Neuron (in vitro differentiated cells): ENCODE measurements around the gene DENND5B.

Experiments used
- H2AFZ ChIP-seq: one replicate; pipeline ENCODE4 v1.6.1; 2013; ENCODE audit warnings: low read depth, mild to moderate bottlenecking, inconsistent platforms, low read length, moderate library complexity
- H3K27me3 ChIP-seq: one replicate; pipeline ENCODE4 v1.6.1; 2013; ENCODE audit warnings: low read length; ENCODE audit not compliant: insufficient read depth
- H3K36me3 ChIP-seq: one replicate; pipeline ENCODE4 v1.6.1; 2013; ENCODE audit warnings: low read length; ENCODE audit not compliant: insufficient read depth
- H3K4me1 ChIP-seq: one replicate; pipeline ENCODE4 v1.6.1; 2013; ENCODE audit warnings: low read length; ENCODE audit not compliant: insufficient read depth
- H3K4me3 ChIP-seq: 2 replicates; pipeline ENCODE4 v1.5.1; 2013; ENCODE audit warnings: mild to moderate bottlenecking, low read length, moderate library complexity
- H3K9me3 ChIP-seq: one replicate; pipeline ENCODE4 v1.6.1; 2013; ENCODE audit warnings: low read length

The DENND5B gene

GRCh38 chr12:31590642-31591379, at the start of gene DENND5B:
TSS of gene DENND5B (minus strand) at chr12:31591136. CDS start at chr12:31590832, 304 bp downstream.
- Histone ChIP-seq H2AFZ (peak within 1 kb of the TSS; percentile 75), H3K9me3 (no peaks in the 10 kb centered on the region), H3K36me3 (no peaks in the 10 kb centered on the region), H3K4me1 (peaks cover 16% of the 10 kb centered on the region), H3K27me3 (no peaks in the 10 kb centered on the region), H3K4me3 (peak within 1 kb of the TSS; percentile 92)

GRCh38 chr12:31634620-31635019, 43.7 kb upstream of the DENND5B start:
- Histone ChIP-seq H3K9me3 (no peaks in the 10 kb centered on the region), H3K36me3 (no peaks in the 10 kb centered on the region), H3K27me3 (no peaks in the 10 kb centered on the region), H3K4me3 (no peak overlapping the region), H3K4me1 (peaks cover 22% of the 10 kb centered on the region), H2AFZ (no peak overlapping the region)

DNA sequence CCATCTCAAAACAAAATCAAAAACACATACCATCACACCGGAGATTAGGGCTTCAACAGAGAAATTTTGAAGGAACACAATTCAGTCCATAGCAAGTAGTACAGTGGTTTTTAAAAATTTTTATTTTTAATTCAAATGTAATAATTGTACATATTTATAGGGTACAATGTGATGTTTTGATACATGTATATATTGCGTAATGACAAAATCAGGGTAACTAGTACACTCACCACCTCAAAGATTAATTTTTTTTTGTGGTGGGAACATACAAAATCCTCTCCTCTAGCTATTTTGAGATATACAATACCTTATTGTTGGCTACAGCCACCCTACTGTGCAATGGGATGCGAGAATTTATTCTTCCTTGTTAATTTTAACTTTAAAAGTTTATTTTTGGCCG, 42.5 kb upstream of the DENND5B start:
- H2AFZ ChIP-seq, result no peak overlapping the region
- H3K36me3 ChIP-seq, result no peaks in the 10 kb centered on the region
- no peaks in the 10 kb centered on the region for H3K27me3 ChIP-seq
- H3K4me1 ChIP-seq, result peaks cover 28% of the 10 kb centered on the region
- no peak overlapping the region for H3K4me3 ChIP-seq
- no peaks in the 10 kb centered on the region for H3K9me3 ChIP-seq

DNA sequence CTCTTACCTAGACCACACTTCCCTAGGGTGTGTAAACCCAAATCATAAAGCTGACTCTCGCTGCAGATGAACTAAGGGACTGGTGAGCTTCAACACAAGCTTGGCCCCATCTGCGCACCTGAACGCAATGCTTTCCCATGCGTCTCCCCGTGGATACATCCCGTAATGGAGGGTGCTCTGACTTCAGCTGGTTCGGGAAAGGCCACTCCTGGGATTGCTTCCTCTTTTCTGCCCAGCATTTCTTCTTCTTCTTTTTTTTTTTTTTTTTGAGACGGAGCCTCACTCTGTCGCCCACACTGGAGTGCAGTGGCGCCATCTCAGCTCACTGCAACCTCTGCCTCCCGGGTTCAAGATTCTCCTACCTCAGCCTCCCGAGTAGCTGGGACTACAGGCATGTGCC, 40.9 kb upstream of the DENND5B start:
- Histone ChIP-seq H3K27me3 (no peaks in the 10 kb centered on the region), H3K36me3 (no peaks in the 10 kb centered on the region), H2AFZ (no peak overlapping the region), H3K4me1 (peaks cover 36% of the 10 kb centered on the region), H3K4me3 (no peak overlapping the region), H3K9me3 (no peaks in the 10 kb centered on the region)

DNA sequence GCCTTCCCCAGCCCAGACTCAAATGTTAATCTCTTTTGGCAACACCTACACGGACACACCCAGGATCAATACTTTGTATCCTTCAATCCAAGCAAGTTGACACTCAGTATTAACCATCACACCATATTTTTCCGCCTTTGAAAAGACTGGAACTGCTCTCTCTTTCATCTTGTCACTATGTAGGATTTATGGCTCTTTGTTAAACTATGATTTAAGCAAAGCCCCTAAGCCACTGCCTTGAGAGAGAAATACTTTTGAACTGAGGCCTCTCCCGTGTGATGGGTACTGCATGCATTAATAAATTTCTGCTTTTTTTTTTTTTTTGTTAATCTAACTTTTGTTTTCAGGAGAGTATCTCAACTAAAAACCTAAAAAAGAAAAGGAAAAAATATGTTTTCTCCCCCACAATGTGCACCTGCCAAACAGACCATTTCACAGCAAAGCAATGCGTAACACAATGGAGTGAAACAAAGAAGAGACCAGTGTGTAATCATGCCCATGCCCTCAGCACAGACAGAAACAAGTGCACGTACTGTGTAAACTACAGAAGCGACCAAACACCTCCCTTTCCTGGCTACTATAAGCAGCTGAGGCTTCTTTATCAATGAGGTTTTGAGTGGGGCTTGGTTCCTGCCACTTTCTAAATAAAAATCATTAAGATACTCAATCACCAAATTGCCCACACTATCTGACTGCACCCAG, 40.2 kb upstream of the DENND5B start:
- Histone ChIP-seq H3K4me3 (no peak overlapping the region), H3K36me3 (no peaks in the 10 kb centered on the region), H3K9me3 (no peaks in the 10 kb centered on the region), H2AFZ (no peak overlapping the region), H3K4me1 (peaks cover 38% of the 10 kb centered on the region), H3K27me3 (no peaks in the 10 kb centered on the region)

GRCh38 chr12:31629756-31630732, 39.1 kb upstream of the DENND5B start:
- H3K4me3 ChIP-seq, result peak overlapping the region; percentile 15
- peak overlapping the region; percentile 33 for H2AFZ ChIP-seq
- no peaks in the 10 kb centered on the region for H3K27me3 ChIP-seq
- H3K9me3 ChIP-seq, result no peaks in the 10 kb centered on the region
- peaks cover 38% of the 10 kb centered on the region for H3K4me1 ChIP-seq
- no peaks in the 10 kb centered on the region for H3K36me3 ChIP-seq

GRCh38 chr12:31627456-31628054, 36.6 kb upstream of the DENND5B start:
- Histone ChIP-seq H3K9me3 (no peaks in the 10 kb centered on the region), H3K4me1 (peaks cover 39% of the 10 kb centered on the region), H3K27me3 (no peaks in the 10 kb centered on the region), H3K4me3 (no peak overlapping the region), H2AFZ (no peak overlapping the region), H3K36me3 (no peaks in the 10 kb centered on the region)

- Histone ChIP-seq H3K36me3 (no peaks in the 10 kb centered on the region), H3K4me3 (no peak overlapping the region), H3K4me1 (peaks cover 39% of the 10 kb centered on the region), H2AFZ (no peak overlapping the region), H3K9me3 (no peaks in the 10 kb centered on the region), H3K27me3 (no peaks in the 10 kb centered on the region)
These were observed 35.5 kb upstream of the DENND5B start for GRCh38 chr12:31626270-31626995.

DNA sequence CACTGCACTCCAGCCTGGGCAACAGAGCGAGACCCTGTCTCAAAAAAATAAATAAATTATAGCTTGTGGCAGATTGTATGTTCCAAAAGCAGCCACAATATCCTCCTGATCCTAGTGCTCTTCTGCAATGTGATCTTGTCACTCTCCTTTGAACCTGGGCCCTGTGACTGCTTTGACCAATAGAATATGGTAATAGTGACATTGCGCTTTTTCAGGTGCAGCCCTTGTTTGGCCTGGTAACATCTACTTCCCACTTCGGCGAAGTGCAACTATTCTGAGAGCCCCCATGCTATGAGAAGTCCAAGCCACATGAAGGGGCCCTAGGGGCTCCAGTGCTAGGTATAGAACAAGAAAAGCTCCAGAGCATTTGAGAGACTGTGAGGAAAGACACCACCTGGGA, 31.1 kb upstream of the DENND5B start:
- H2AFZ ChIP-seq, result no peak overlapping the region
- H3K4me1 ChIP-seq, result peaks cover 9% of the 10 kb centered on the region

GRCh38 chr12:31620311-31620710, 29.4 kb upstream of the DENND5B start:
- Histone ChIP-seq H3K9me3 (no peaks in the 10 kb centered on the region), H3K4me1 (peaks cover 5% of the 10 kb centered on the region), H3K4me3 (no peak overlapping the region), H3K36me3 (no peaks in the 10 kb centered on the region), H2AFZ (no peak overlapping the region), H3K27me3 (no peaks in the 10 kb centered on the region)

More for the DNA sequence above, 31.1 kb upstream of the DENND5B start:
- H3K36me3 ChIP-seq, result no peaks in the 10 kb centered on the region
- H3K27me3 ChIP-seq, result no peaks in the 10 kb centered on the region
- H3K4me3 ChIP-seq, result no peak overlapping the region
- no peaks in the 10 kb centered on the region for H3K9me3 ChIP-seq

DNA sequence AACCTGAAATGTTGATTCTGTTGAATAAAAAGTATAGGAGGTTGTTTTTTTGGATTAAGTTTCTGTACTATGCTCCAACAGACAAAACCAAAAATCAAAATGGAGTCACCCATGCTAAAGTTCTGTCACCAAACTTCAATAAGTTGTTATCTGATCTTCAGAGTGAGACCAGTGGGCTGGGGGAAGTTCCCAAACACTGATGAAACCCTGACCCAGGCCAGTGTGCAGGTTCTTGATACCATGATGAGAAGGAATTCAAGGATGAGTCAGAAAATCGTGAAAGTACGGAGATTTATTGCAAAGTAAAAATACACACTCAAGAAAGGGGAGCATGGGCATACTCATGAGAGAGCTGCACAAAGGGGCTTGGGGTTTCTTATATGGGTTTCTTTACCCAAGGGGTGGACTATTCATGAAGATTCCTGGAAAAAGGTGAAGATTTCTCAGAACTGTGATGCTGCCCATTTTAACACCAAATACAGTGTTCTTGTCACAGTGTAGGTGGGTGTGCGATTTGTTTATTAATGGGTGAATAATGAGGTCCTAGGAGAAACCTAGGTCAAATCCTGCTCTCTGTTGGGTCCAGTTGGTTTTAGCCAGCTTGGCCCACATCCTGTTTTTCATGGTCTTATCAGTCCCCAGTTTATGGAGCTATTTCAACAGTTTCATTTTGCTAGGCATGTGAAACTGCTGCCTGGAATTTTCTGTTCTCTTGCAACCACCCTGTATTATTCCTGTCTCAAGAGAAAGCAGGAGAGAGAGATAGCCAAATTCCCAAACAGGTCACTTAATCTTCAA, 27.5 kb upstream of the DENND5B start:
- H2AFZ ChIP-seq, result no peak overlapping the region
- H3K36me3 ChIP-seq, result no peaks in the 10 kb centered on the region
- H3K4me3 ChIP-seq, result no peak overlapping the region
- no peaks in the 10 kb centered on the region for H3K9me3 ChIP-seq
- peaks cover 5% of the 10 kb centered on the region for H3K4me1 ChIP-seq
- H3K27me3 ChIP-seq, result no peaks in the 10 kb centered on the region
